Right renal cortex interstitium (tissue), 3 donors: ENCODE measurements around the gene ATAD5. TPM values are rescaled to one million over a fixed set of nuclear protein-coding genes. Genes with fewer than 3 reads are reported as not detected.

ENCODE experiments used
- DNase-seq, 3 donors: peaks; one replicate each; pipeline ENCODE4 v3.0.0-alpha.2; 2013; ENCODE audit warnings: low read depth in 3 of 3, low spot score in 2 of 3
- polyA plus RNA-seq, 3 donors: library from polyadenylated mRNA; unstranded; fragments of 120-200 nt; gene quantifications; one replicate each; pipeline ENCODE4 v1.2.1, GENCODE V29; 2013; ENCODE audit not compliant: insufficient read length in 3 of 3

ATAD5 gene
- polyA plus RNA-seq, 3 donors = 5.9 to 6.5 (median 6.5) TPM

- DNase-seq = no peak
Measured at GRCh38 chr17:30933966-30934365, 102.2 kb downstream of the ATAD5 start.

- DNase-seq = no peak
Measured at GRCh38 chr17:30939051-30939689, 107.4 kb downstream of the ATAD5 start.

GRCh38 chr17:30942308-30943079, 110.7 kb downstream of the ATAD5 start:
- no peak for DNase-seq

Other genes starting within 250 kb of the ATAD5 start
- 10 to 100 TPM; 14.3 to 16.0 (median 14.7) TPM for gene CRLF3, start 7.3 kb upstream of the ATAD5 start, polyA plus RNA-seq
- 10 to 100 TPM; 19.7 to 27.8 (median 25.7) TPM for gene TEFM, start 74.3 kb downstream of the ATAD5 start, polyA plus RNA-seq
- 1 to 10 TPM; 2.3 to 2.8 (median 2.4) TPM for gene ADAP2, start 90.0 kb downstream of the ATAD5 start, polyA plus RNA-seq
- gene RNF135, start 139.1 kb downstream of the ATAD5 start, polyA plus RNA-seq = 10 to 100 TPM; 17.9 to 19.9 (median 19.7) TPM